ENCODE measurements around the gene KCNMB4. TPM values are rescaled to one million over a fixed set of nuclear protein-coding genes. Genes with fewer than 3 reads are reported as not detected.
A peak's percentile ranks its signal among the peaks of the same experiment; 100 is the strongest.

The KCNMB4 gene
- 0.74 and 1.0 TPM in 2 replicates for polyA plus RNA-seq (2012; rRNA removed)
- polyA plus RNA-seq (2012; cell fraction: cytosol; rRNA removed) = 0.84 and 1.0 TPM in 2 replicates
- polyA plus RNA-seq (2012; cell fraction: nucleus; rRNA removed) = 0.54 TPM in 2 replicates

- H3K4me1 ChIP-seq (ENCODE audit: control insufficient read depth in 1 of 2, insufficient read depth in 2 of 2, low read depth in 1 of 2, low read length in 1 of 2) = peaks cover 0 to 15% of the 10 kb centered on the region in 2 experiments; a peak in 2 of 4 replicates
- TF ChIP-seq MXI1 (IDR thresholded peaks at IDR 0.05; ENCODE audit: low read depth, low read length) = peak; percentile 63; the same call in 1 of the 2 replicates
- TF ChIP-seq FOXJ3 (CRISPR knock-in tag; IDR thresholded peaks at IDR 0.05) = no peak
- TF ChIP-seq CHD2 (IDR thresholded peaks at IDR 0.05; ENCODE audit: low read length, partially characterized antibody) = no peak
- peak; percentile 55; the same call in 1 of the 2 replicates for TF ChIP-seq SIN3A (IDR thresholded peaks at IDR 0.05; ENCODE audit: borderline replicate concordance, low read depth, low read length)
- DNase-seq = peak; percentile 94
- H2AFZ ChIP-seq (ENCODE audit: low read depth) = peak within 1 kb of the TSS; percentile 80
- H3K4me3 ChIP-seq (ENCODE audit: low read depth in 2 of 2, low read length in 1 of 2) = peak within 1 kb of the TSS; percentile 70 to 79
- CTCF ChIA-PET = interaction anchor here (1.0 to 1.4 kb wide), 2 partner anchors 11 to 117 kb away, joined by 4 read pairs; no protein-coding TSS in a partner anchor
- no peaks in the 10 kb centered on the region for H3K9me2 ChIP-seq
- peak within 1 kb of the TSS; percentile 42 for H3K9ac ChIP-seq
- H3F3A ChIP-seq (replicated peaks; ENCODE audit: insufficient read depth) = peaks cover 20% of the 10 kb centered on the region
- peak within 1 kb of the TSS in 1 of 2 experiments; percentile 22; a peak in 1 of 4 replicates for H3K27ac ChIP-seq (ENCODE audit: low read depth in 2 of 2, low read length in 1 of 2)
- 1% methylated on average over 47 of the region's 88 CpGs for WGBS (ENCODE audit: low lambda C conversion rate)
- no peaks in the 10 kb centered on the region for H3K79me2 ChIP-seq (ENCODE audit: insufficient read depth)
- H4K20me1 ChIP-seq (ENCODE audit: insufficient read depth) = no peaks in the 10 kb centered on the region
- H3K27me3 ChIP-seq (ENCODE audit: insufficient read depth) = no peaks in the 10 kb centered on the region
- POLR2A ChIA-PET = no interaction called here
- H3K9me3 ChIP-seq = no peaks in the 10 kb centered on the region
- H3K4me2 ChIP-seq = peak within 1 kb of the TSS; percentile 94
- H3K36me3 ChIP-seq (replicated peaks in 1 of 2; ENCODE audit: control insufficient read depth in 1 of 2, insufficient read depth in 2 of 2, low read length in 1 of 2) = no peaks in the 10 kb centered on the region
Measured at GRCh38 chr12:70365648-70366518, at the start of gene KCNMB4. Gene KCNMB4 (plus strand): TSS chr12:70366290. CDS start chr12:70366735, 445 bp downstream.

GRCh38 chr12:70317781-70318180 lies 48.3 kb upstream of the KCNMB4 start:
- H3K9me2 ChIP-seq = no peaks in the 10 kb centered on the region
- no peak overlapping the region for H3K4me3 ChIP-seq (ENCODE audit: low read depth in 2 of 2, low read length in 1 of 2)
- H3K79me2 ChIP-seq (ENCODE audit: insufficient read depth) = peaks cover 55% of the 10 kb centered on the region
- H3K27ac ChIP-seq (ENCODE audit: low read depth in 2 of 2, low read length in 1 of 2) = no peak overlapping the region; a peak in 1 of 4 replicates
- no peaks in the 10 kb centered on the region; a peak in 1 of 4 replicates for H3K4me1 ChIP-seq (ENCODE audit: control insufficient read depth in 1 of 2, insufficient read depth in 2 of 2, low read depth in 1 of 2, low read length in 1 of 2)
- TF ChIP-seq RXRA (IDR thresholded peaks at IDR 0.05; ENCODE audit: borderline replicate concordance, low read depth) (no peak), FOXJ3 (CRISPR knock-in tag; IDR thresholded peaks at IDR 0.05) (no peak), SIN3A (IDR thresholded peaks at IDR 0.05; ENCODE audit: borderline replicate concordance, low read depth, low read length) (no peak), USF2 (IDR thresholded peaks at IDR 0.05; ENCODE audit: borderline replicate concordance, low read depth, low read length) (no peak), RAD21 (IDR thresholded peaks at IDR 0.05; ENCODE audit: low read length) (no peak), FOSL2 (IDR thresholded peaks at IDR 0.05; ENCODE audit: borderline replicate concordance, low read depth) (no peak), MEF2A (IDR thresholded peaks at IDR 0.05; ENCODE audit: borderline replicate concordance, low read depth) (no peak), NFIC (IDR thresholded peaks at IDR 0.05; ENCODE audit: borderline replicate concordance) (no peak), YY1 (IDR thresholded peaks at IDR 0.05; ENCODE audit: low read depth) (no peak), TAF1 (IDR thresholded peaks at IDR 0.05; ENCODE audit: borderline replicate concordance, low read depth, low read length) (no peak), GATA2 (CRISPR knock-in tag; IDR thresholded peaks at IDR 0.05) (no peak), USF1 (IDR thresholded peaks at IDR 0.05; ENCODE audit: borderline replicate concordance, low read depth) (no peak), EP300 (IDR thresholded peaks at IDR 0.05; ENCODE audit: borderline replicate concordance in 1 of 2, low read depth in 1 of 2, low read length in 1 of 2) (no peak), CHD2 (IDR thresholded peaks at IDR 0.05; ENCODE audit: low read length, partially characterized antibody) (no peak), RCOR1 (IDR thresholded peaks at IDR 0.05; ENCODE audit: low read length) (no peak), POLR2AphosphoS5 (IDR thresholded peaks at IDR 0.05; ENCODE audit: low read depth, low read length) (no peak)
- H3F3A ChIP-seq (replicated peaks; ENCODE audit: insufficient read depth) = peaks cover 6% of the 10 kb centered on the region
- peaks cover 17 to 42% of the 10 kb centered on the region in 2 experiments for H3K36me3 ChIP-seq (replicated peaks in 1 of 2; ENCODE audit: control insufficient read depth in 1 of 2, insufficient read depth in 2 of 2, low read length in 1 of 2)
- no peak overlapping the region for H3K4me2 ChIP-seq
- 93% methylated on average over 3 of the region's 3 CpGs for WGBS (ENCODE audit: low lambda C conversion rate)
- DNase-seq = no peak
- no peak overlapping the region for H2AFZ ChIP-seq (ENCODE audit: low read depth)
- CTCF ChIA-PET = no interaction called here
- peaks cover under 1% of the 10 kb centered on the region for H4K20me1 ChIP-seq (ENCODE audit: insufficient read depth)
- 0 out of 2 replicates have a peak, but pooled peaks cover 2% of the 10 kb centered on the region for H3K9me3 ChIP-seq
- POLR2A ChIA-PET = no interaction called here
- no peaks in the 10 kb centered on the region for H3K27me3 ChIP-seq (ENCODE audit: insufficient read depth)
- H3K9ac ChIP-seq = no peak overlapping the region
